GM21528 (cell line): ENCODE results near the gene SPINK14.
A peak's percentile ranks its signal among the peaks of the same experiment; 100 is the strongest.

Experiments used
- ATAC-seq: cut with Tn5 transposase; IDR thresholded peaks from one replicate; pipeline ENCODE4 v1.9.1; 2021; ENCODE audit warnings: mild to moderate bottlenecking, moderate library complexity; ENCODE audit not compliant: unreplicated experiment, low FRiP score

Gene SPINK14, protein sequence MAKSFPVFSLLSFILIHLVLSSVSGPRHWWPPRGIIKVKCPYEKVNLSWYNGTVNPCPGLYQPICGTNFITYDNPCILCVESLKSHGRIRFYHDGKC

DNA sequence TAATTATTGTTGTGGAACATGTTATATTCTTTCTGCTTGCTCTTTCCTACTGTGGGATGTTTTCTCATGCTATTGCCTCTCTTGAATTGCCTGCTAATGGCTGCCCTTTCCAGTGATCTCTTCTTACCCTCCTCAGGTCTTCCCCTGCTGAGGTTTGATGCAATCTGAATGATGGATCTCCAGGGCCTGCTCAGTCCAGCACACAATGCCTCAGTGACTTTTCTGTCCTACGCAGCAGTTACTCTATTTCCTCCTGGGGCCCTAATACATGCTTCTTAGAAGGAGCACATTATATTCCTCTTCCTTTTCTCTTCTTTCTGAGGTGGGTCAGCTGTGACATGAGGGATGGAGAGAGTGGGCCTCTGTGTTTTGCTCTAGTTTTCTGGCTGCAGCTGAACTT, at the start of gene SPINK14:
SPINK14 (plus strand) TSS at position 301 of the 400 bp plus-strand sequence. CDS start 1,187 bp downstream, outside the sequence.
- no peak for ATAC-seq

DNA sequence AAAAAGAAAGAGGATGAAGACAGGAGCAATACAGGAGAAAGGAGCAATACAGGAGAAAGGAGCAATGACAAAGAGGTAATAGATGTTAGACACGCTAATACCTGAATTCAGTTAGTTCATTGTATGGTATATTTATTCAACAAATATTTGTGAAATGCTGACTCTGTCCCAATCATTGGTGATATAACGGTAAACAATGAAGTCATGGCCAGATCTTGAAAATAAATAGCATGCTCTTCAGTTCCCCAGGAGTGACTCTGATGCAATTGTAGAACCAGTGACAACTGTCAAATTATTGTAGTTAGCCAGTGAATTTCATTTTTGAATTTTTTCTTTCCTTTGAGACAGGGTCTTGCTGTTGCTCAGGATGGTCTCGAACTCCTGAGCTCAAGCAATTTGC, 48.0 kb upstream of the SPINK14 start:
- ATAC-seq, result no peak

DNA sequence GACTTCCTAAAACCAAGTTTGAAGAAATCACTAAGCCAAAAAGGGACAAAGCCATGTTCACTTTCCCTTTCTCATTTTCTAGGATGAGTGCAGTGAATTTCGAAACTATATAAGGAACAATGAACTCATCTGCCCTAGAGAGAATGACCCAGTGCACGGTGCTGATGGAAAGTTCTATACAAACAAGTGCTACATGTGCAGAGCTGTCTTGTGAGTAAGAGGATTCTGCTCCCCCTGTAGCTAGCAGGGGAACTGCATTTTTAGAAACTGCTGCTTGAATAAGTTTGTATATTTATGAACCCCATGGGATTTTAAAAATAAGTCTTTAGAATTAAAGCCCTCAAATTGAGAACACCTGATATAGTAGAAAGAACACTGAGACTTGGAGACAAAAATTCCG, 42.7 kb upstream of the SPINK14 start:
- no peak for ATAC-seq

DNA sequence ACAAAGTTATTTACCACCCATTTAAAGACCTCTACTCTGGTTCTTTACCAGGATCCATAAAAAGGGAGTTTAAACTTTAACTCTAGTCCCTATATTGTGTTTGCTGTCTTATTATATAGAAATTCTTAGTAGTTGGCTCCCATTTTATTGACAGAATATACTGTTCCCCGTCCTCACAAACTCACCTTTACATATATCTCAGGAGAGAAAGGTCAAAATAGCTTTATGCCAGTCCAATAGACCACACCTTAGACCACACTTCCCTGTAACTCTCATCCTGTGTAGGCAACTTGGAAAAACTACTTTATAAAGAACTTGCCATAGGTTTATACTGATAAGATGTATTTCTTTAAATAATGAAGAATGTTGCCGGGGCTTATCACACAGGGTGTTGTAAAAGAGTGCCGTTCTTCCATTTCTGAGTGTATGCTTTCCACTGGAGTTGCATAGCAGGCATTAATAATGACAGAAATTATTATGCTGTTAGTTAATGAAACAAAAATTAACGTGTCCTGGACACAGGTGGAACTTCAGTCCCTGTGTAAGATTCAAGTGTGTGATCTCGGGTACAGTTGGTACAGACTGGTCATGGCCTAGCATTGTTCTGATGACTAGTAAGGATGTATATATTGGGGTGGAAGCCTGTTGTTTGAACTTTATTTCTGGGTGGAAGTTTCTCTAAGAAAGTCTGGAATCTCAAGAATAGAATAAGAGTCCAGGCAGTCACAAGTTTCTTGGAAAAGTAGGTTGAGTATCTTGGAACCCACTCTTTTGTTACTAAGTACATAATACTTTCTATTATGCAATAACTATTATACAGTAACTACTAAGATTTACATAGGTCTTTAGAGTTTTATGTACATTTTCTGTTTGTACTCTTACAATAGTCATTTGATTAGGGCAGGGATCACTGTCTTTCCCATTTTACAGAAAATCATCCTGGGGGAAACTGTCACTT, 33.0 kb upstream of the SPINK14 start:
- ATAC-seq, result no peak

DNA sequence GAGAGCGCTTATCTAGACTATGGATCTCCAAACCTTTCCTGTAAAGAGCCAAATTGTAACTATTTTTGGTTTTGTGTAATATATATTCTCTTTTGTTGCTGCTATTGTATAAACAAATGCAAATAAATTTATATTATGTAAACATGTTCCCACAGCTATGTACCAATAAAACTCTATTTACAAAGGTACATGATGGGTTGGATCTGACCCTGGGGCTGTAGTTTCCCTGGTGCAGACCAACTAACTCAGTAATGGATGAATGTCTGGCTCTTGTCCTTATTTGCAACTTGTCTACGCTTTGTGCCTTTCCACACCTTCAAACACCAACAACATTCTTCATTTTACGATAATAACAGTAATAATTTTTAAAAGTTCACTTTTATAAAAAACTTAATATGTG, 27.5 kb upstream of the SPINK14 start:
- ATAC-seq, result no peak

DNA sequence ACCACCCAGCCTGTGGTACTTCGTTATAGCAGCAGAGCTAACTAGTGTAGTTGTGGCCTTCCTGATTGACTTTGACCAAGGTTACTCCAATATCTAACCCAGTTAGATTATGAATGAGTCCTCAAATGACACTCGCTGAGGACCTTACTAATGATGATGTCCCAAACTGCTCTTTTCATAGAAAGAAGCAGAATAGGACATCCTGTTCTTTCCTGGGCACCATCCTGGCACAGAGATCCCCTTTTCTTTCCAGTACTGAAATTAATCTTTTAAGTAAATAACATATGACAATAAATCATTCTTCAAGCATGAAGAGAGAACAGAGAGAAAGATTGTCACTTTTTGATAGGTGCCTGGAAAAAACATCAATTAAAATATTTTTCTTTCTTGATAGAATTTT, 26.7 kb upstream of the SPINK14 start:
- ATAC-seq, result no peak

DNA sequence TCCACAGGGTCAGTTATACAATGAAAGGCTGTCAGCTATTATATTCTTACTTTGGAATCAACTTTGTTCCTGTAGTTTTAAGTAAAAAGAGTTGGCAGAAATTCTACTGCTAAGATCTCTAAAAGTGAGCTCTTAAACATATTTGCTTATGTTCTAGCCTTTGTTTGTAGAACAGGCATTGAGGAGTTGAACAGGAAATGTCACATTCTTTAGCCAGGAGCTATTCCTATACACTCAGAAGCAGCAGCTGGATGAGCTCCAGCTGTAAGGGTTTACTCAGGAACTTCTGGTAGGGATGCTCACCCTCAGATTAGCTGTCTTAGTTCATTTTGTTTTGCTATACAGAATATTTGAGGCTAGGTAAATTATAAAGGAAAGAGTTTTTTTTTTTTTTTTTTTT, 22.4 kb upstream of the SPINK14 start:
- no peak for ATAC-seq

DNA sequence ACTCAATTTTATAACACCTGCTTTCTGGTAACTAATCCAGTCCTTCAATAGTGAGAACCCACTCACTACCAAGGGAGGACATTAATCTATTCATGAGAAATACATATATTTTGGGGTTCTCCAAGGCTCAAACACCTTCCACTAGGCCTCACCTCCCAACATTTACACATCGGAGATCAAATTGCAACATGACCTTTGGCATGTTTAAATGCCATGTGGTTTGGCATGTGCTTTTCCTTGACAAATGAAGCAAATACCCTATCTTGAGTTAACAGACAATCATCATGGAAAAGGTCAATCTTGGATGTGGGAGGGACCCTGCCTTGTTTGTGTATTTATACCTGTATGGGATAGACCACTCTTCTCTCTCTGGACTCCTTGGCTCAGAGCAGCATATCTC, 21.9 kb upstream of the SPINK14 start:
- ATAC-seq, result no peak

DNA sequence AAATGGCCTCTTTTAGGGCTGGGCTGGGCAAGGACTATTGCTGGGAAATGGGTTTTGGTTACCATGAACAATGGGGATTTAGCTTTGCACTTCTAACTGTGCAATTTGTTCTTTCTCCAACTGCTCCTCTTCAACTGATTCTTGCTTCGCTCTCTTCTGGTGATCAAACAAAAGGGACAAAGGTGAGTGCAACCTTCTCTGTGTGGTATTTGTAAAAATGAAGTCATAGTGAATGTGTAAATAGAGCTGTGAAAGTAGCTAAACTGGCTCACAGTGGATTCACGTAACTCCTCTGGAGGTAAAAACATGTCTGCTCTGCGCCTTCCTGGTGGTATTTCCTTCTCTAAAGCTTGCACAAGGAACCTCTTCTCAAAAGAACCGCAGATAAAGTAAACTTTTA, 20.9 kb upstream of the SPINK14 start:
- ATAC-seq, result no peak

DNA sequence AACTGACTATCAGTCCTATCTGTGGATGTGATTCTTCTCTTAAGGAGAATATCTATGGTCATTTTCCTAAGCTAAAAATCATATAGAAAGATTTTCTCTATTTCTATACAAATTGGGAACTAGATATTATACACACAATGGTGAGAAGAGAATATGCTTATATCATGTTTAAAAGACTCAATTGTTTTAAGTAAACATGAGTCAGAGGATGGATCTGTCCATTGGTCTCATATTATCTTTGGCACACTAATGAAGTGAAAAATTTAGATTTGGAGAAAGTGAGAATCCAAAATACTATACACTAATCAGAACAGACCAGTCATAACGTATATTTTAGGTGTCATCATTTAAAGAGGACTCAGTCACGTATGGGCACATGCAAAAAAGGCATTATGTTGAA, 16.5 kb upstream of the SPINK14 start:
- no peak for ATAC-seq

DNA sequence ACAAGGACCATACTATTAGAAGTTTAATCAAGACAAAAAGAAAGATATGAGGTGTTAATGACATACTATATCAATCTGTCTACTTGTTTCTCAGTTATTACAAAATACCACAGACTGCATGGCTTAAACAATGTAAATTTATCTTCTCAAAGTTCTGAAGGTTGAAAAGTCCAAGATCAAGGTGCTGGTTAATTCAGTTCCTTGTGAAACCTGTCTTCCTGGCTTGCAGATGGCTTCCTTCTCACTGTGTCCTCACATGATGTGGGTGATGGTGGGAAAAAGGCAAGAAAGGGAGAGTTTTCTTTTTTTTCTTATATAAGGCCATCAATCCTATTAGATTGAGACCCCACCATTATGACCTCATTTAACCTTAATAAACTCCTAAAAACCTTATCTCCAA, 15.6 kb upstream of the SPINK14 start:
- ATAC-seq, result no peak

DNA sequence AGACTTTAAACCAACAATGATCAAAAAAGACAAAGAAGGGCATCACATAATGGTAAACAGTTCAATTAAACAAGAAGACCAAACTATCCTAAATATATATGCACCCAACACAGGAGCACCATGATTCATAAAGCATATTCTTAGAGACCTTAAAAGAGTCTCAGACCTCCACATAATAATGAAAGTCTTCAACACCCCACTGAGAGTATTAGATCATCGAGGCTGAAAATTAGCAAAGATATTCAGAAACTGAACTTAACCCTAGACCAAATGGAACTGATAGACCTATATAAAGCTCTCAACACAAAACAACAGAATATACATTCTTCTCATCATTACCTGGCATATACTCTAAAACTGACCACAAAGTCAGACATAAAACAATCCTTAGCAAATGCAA, 11.7 kb upstream of the SPINK14 start:
- ATAC-seq, result no peak

DNA sequence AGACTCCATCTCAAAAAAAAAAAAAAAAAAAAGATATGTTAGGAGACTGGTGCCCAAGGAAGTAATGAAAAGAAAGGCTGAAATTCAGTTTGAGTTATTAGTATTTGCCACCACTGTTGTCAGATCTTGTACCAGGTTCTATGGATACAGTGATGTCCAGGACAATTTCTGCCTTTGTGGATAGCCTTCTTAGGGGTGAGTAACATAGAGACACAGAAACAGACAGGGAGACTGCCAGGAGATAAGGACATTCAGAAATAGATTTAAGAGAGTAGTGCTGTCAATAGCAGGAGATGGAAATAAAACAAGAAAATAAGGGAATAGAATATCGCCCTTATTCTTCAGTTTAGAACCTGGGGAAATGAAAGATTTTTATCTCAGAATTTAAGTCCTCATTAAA, 6.3 kb upstream of the SPINK14 start:
- ATAC-seq, result no peak

DNA sequence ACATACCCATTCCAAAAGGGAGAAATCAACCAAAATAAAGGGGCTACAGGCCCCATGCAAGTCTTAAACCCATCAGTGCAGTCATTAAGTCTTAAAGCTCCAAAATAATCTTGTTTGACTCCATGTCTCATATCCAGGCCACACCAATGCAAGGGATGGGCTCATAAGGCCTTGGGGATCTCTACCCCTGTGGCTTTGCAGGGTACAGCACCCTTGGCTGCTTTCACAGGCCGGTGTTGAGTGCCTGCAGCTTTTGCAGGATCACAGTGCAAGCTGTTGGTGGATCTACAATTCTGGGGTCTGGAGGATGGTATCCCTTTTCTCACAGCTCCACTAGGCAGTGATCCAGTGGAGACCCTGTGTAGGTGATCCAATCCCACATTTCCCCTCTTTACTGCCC, 5.0 kb upstream of the SPINK14 start:
- no peak for ATAC-seq

DNA sequence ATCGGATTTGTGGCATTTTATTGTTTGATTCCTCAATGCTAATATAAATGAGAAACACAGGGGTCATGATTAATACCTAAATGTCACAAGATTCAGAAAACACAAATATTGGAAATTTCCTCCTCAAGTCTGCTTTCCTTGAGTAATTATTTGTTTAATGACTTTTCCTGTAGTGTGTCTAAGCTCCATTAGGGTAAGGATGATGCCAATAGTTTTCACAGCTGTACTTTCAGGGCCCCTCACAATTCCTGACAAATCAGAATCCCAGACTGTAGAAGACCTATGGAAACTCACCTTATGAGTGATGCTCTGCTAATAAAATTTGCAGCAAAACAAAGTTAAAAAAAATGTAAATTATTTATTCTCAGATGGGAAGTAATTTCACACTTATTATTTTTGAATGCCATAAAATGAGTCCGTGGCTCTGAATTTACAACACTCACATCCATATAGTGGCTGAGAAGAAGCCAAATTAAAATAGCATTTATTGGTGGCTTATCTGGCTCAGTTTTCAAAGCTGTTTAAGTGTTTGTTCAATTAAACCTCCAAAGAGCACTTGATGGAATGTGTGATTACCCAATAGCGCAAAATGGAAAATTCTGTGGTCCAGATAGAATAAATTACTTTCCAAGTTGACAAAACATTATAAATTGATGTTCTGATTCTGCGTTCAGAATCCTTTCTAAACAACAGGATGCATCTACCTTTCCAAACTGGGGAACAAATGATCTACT, 1.6 kb upstream of the SPINK14 start:
- ATAC-seq, result no peak

DNA sequence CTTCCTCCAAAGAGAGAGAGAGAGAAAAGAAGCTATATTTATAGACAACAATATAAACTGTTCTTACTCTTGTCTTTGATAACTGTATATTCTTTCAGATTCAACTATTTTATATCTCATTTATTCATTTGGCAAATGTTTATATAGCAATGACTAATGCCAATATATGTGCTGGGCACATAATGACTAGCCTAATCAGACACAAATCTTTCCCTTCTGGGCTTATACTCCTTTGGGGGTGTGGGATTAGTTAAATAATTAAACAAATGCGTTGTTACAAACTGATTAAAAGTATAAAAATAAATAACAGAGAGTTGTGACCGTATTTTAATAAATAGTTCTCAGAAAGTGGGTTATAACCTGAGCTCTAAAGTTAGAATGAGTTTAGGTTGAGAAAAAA, 4.0 kb downstream of the SPINK14 start:
- no peak for ATAC-seq

DNA sequence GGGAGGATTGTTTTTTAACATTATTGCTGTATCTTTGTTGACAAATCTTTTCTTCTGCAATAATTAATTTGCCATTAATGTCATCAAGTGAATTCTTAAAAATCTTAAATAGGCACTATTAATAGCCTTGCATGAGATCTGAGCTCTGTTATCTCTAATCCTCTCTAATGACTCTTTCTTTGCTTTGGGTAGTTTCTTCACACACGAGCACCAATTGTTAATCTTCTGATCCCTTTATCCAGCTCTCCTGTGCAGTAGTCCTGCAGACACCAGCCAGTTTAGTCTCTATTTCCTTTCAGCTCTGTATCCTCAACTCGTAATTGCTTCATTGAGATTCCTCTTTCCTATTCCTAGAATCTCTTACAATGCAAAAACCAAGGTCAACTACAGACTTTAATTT, 8.1 kb downstream of the SPINK14 start:
- ATAC-seq, result no peak

DNA sequence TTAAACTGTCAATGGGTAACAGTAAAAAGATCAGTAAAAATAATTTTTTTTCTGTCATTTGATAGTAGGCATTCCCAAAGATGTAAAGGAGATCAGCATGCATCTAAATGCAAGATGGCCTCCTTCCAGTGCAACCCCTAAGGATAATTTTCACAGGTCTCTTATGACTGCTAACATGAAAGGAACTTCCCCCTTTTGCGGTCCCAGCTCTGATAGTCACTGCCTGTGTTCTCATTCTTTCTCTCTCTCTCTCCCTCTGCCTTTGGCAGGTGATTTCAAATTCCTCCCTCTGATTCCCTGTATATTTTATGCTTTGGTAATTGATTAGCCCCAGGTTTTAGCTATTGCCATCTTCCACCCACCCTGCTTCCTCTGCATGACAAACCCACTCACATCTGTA, 8.9 kb downstream of the SPINK14 start:
- no peak for ATAC-seq

DNA sequence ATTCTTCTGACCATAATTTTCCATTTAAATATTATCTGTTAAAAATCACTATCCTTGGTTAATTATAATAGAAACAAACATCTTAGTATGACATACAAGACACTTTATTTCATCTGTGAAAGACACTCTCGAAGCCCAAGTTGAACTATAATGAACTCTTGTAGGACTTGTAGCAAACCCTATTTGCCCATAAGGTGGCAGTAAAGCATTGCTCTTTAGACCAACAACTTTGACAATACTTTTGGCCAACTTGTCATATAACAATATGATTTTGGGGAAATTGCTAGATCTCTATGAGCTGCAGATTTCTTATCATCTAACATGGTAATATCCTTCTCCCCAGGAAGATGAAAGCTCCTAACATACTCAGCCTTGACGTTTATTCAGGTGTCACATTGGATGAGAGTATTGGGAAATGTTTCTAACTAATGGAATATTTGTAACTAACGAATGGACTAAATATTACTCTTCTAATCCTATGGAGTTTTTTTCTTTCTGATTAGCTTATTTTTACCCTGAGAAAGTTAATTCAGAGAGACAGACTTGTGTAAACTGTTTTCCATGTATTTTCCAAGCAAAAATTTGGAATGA, 11.0 kb downstream of the SPINK14 start:
- no peak for ATAC-seq

DNA sequence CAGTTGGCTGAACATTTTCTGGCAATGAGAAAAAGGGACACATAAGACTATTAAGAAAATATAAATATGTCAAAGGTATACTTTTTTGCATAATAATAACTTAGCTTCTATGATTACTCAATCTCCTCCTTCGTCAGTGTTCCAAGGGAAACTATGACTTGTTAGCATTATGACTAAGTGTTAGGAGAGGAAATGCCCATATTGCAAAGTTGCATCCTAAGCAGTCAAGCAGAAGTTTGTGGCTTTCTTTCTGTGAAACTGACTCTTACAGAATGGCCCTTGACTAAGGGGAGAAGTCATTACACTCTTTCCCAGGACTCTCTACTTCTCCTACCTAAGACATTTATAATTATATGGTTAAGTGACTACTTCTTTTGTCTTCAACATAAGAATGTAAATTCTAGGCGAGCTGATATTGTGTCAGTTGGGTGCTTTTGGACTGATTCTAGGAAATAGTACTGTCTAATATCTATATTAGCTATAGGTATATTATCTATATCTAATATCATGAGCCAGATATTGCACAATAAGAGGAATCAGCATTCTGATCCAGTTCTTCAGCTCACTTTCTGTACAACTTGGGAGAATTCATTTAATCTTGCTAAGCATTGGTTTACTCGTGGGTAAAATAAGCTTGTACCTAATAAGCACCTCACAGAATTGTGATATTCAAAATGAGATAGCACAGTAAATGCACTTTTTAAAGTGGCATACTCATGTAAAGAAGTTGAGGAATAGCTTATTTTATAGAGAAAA, 18.1 kb downstream of the SPINK14 start:
- peak; percentile 64 for ATAC-seq
